Measurements from ENCODE around the gene TP53I13. TPM values are rescaled to one million over a fixed set of nuclear protein-coding genes. Genes with fewer than 3 reads are reported as not detected.

TP53I13 gene
- total RNA-seq, 1 donor from 2014 or later = 31.2 TPM

GRCh38 chr17:29586676-29587469 lies 18.4 kb downstream of the TP53I13 start:
- peaks cover 40% of the 10 kb centered on the region for H3K4me1 Mint-ChIP-seq
- no peak for DNase-seq (ENCODE audit: low spot score in 2 of 2, unreplicated experiment in 2 of 2)

GRCh38 chr17:29587591-29587990 lies 19.1 kb downstream of the TP53I13 start:
- Mint-ChIP-seq H3K27me3 (ENCODE audit: low read depth) (no peaks in the 10 kb centered on the region), H3K4me1 (peaks cover 47% of the 10 kb centered on the region), H3K4me3 (peak overlapping the region; percentile 88), H3K27ac (no peak overlapping the region), H3K36me3 (peaks cover 4% of the 10 kb centered on the region), H3K9me3 (no peaks in the 10 kb centered on the region)
- no peak for TF ChIP-seq CTCF (IDR thresholded peaks at IDR 0.05; ENCODE audit: unreplicated experiment)
- no peak for DNase-seq (ENCODE audit: low spot score in 2 of 2, unreplicated experiment in 2 of 2)

More at GRCh38 chr17:29586676-29587469, 18.4 kb downstream of the TP53I13 start:
- H3K27me3 Mint-ChIP-seq (ENCODE audit: low read depth) = no peaks in the 10 kb centered on the region
- peaks cover 7% of the 10 kb centered on the region for H3K36me3 Mint-ChIP-seq
- H3K27ac Mint-ChIP-seq = no peak overlapping the region
- TF ChIP-seq CTCF (IDR thresholded peaks at IDR 0.05; ENCODE audit: unreplicated experiment) = no peak
- H3K9me3 Mint-ChIP-seq = no peaks in the 10 kb centered on the region
- H3K4me3 Mint-ChIP-seq = no peak overlapping the region

- no peak for DNase-seq (ENCODE audit: low spot score in 2 of 2, unreplicated experiment in 2 of 2)
- Mint-ChIP-seq H3K36me3 (peaks cover 2% of the 10 kb centered on the region), H3K9me3 (no peaks in the 10 kb centered on the region), H3K4me1 (peaks cover 50% of the 10 kb centered on the region), H3K27ac (peak overlapping the region; percentile 86), H3K4me3 (peak overlapping the region; percentile 88), H3K27me3 (ENCODE audit: low read depth) (no peaks in the 10 kb centered on the region)
- TF ChIP-seq CTCF (IDR thresholded peaks at IDR 0.05; ENCODE audit: unreplicated experiment) = no peak
These were observed 19.6 kb downstream of the TP53I13 start for GRCh38 chr17:29588017-29588561.

- peaks cover 51% of the 10 kb centered on the region for H3K4me1 Mint-ChIP-seq
- H3K27ac Mint-ChIP-seq = peak overlapping the region; percentile 86
- no peak for DNase-seq (ENCODE audit: low spot score in 2 of 2, unreplicated experiment in 2 of 2)
These were observed 20.3 kb downstream of the TP53I13 start for GRCh38 chr17:29588562-29589411.

More at GRCh38 chr17:29588562-29589411, 20.3 kb downstream of the TP53I13 start:
- Mint-ChIP-seq H3K4me3 (peak overlapping the region; percentile 88), H3K36me3 (no peaks in the 10 kb centered on the region), H3K27me3 (ENCODE audit: low read depth) (no peaks in the 10 kb centered on the region), H3K9me3 (no peaks in the 10 kb centered on the region)
- TF ChIP-seq CTCF (IDR thresholded peaks at IDR 0.05; ENCODE audit: unreplicated experiment) = no peak
